Measurements from ENCODE around the gene YIPF2.

Gene YIPF2

GRCh38 chr19:10892256-10892655, 36.2 kb downstream of the YIPF2 start:
- H3K4me3 ChIP-seq (ENCODE audit: low read length), result no peak overlapping the region
- no peak for TF ChIP-seq CTCF (conservative IDR thresholded peaks at IDR 0.05; ENCODE audit: low read length)
- DNase-seq (ENCODE audit: low read depth), result no peak

GRCh38 chr19:10891405-10892086, 36.9 kb downstream of the YIPF2 start:
- no peak for TF ChIP-seq CTCF (conservative IDR thresholded peaks at IDR 0.05; ENCODE audit: low read length)
- no peak overlapping the region for H3K4me3 ChIP-seq (ENCODE audit: low read length)
- no peak for DNase-seq (ENCODE audit: low read depth)

GRCh38 chr19:10889880-10890279, 38.6 kb downstream of the YIPF2 start:
- H3K4me3 ChIP-seq (ENCODE audit: low read length), result no peak overlapping the region
- no peak for DNase-seq (ENCODE audit: low read depth)
- no peak for TF ChIP-seq CTCF (conservative IDR thresholded peaks at IDR 0.05; ENCODE audit: low read length)

- DNase-seq (ENCODE audit: low read depth), result no peak
- TF ChIP-seq CTCF (conservative IDR thresholded peaks at IDR 0.05; ENCODE audit: low read length), result no peak
- H3K4me3 ChIP-seq (ENCODE audit: low read length), result no peak overlapping the region
These were observed 40.0 kb downstream of the YIPF2 start for GRCh38 chr19:10888421-10888866.

GRCh38 chr19:10887616-10888367, 40.6 kb downstream of the YIPF2 start:
- DNase-seq (ENCODE audit: low read depth), result no peak
- TF ChIP-seq CTCF (conservative IDR thresholded peaks at IDR 0.05; ENCODE audit: low read length), result no peak
- no peak overlapping the region for H3K4me3 ChIP-seq (ENCODE audit: low read length)

- no peak for TF ChIP-seq CTCF (conservative IDR thresholded peaks at IDR 0.05; ENCODE audit: low read length)
- no peak for DNase-seq (ENCODE audit: low read depth)
- no peak overlapping the region for H3K4me3 ChIP-seq (ENCODE audit: low read length)
These were observed 43.0 kb downstream of the YIPF2 start for GRCh38 chr19:10885201-10886169.
